ENCODE measurements around the gene PLAC1.
A peak's percentile ranks its signal among the peaks of the same experiment; 100 is the strongest.

The PLAC1 gene

DNA sequence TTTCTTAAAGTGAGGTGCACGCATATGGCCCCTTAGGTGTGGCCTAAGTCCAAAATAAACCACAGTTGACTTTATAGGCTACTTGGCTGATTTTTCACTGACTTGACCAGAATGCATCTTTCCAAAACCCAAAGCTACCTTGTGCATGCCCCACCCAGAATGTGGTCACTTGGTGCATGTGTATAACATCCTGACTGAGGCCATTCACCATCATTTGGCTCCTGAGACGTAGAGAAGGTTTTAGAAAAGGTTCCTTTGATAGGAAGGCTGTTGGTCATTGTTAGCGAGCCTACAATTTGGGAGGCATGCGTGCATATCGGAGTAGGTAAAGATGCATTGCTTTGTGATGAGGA, 84.6 kb downstream of the PLAC1 start:
- DNase-seq (ENCODE audit: low read depth) = no peak

GRCh38 chrX:134572816-134573682, 85.2 kb downstream of the PLAC1 start:
- no peak overlapping the region for H3K9ac ChIP-seq (ENCODE audit: low read length)
- no peaks in the 10 kb centered on the region for H3K36me3 ChIP-seq (ENCODE audit: control insufficient read depth, insufficient read depth, low read length, severe bottlenecking)
- no peaks in the 10 kb centered on the region for H3K27me3 ChIP-seq (replicated peaks; ENCODE audit: control insufficient read depth, insufficient read depth, low read length)
- peak; percentile 62 for DNase-seq (ENCODE audit: low read depth)
- no peak overlapping the region for H3K4me3 ChIP-seq (ENCODE audit: low read length)
- H3K4me1 ChIP-seq (ENCODE audit: control insufficient read depth, insufficient read depth, low read length) = peaks cover 6% of the 10 kb centered on the region
- H3K9me3 ChIP-seq (ENCODE audit: control insufficient read depth, low read length) = no peaks in the 10 kb centered on the region

More for the DNA sequence above, 84.6 kb downstream of the PLAC1 start:
- H3K36me3 ChIP-seq (ENCODE audit: control insufficient read depth, insufficient read depth, low read length, severe bottlenecking) = no peaks in the 10 kb centered on the region
- H3K4me1 ChIP-seq (ENCODE audit: control insufficient read depth, insufficient read depth, low read length) = peaks cover 6% of the 10 kb centered on the region
- no peaks in the 10 kb centered on the region for H3K9me3 ChIP-seq (ENCODE audit: control insufficient read depth, low read length)
- no peak overlapping the region for H3K4me3 ChIP-seq (ENCODE audit: low read length)
- no peaks in the 10 kb centered on the region for H3K27me3 ChIP-seq (replicated peaks; ENCODE audit: control insufficient read depth, insufficient read depth, low read length)
- H3K9ac ChIP-seq (ENCODE audit: low read length) = no peak overlapping the region

DNA sequence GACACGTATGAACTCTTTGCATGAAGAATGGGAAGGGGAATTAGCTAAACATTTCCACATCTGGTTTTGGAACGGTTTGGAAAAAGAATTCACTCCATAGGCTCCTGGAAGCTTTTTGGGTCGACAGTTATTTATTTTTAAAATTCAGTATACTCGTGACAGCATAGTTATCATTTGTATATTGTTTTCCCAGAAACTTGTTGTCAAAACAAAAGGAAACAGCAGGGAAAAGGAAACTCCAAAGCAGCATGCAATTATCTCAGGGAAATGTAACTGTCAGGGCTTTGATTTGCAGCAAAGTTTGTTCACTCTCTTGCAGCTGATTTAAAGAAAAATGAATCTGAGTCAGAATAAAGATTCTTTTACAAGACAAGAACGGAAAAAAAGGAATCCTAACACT, 86.5 kb downstream of the PLAC1 start:
- Histone ChIP-seq H3K9ac (ENCODE audit: low read length) (no peak overlapping the region), H3K27me3 (replicated peaks; ENCODE audit: control insufficient read depth, insufficient read depth, low read length) (no peaks in the 10 kb centered on the region), H3K4me1 (ENCODE audit: control insufficient read depth, insufficient read depth, low read length) (peaks cover 6% of the 10 kb centered on the region), H3K9me3 (ENCODE audit: control insufficient read depth, low read length) (no peaks in the 10 kb centered on the region), H3K36me3 (ENCODE audit: control insufficient read depth, insufficient read depth, low read length, severe bottlenecking) (no peaks in the 10 kb centered on the region), H3K4me3 (ENCODE audit: low read length) (no peak overlapping the region)
- peak; percentile 37 for DNase-seq (ENCODE audit: low read depth)

GRCh38 chrX:134570899-134571298, 87.4 kb downstream of the PLAC1 start:
- no peaks in the 10 kb centered on the region for H3K27me3 ChIP-seq (replicated peaks; ENCODE audit: control insufficient read depth, insufficient read depth, low read length)
- H3K9ac ChIP-seq (ENCODE audit: low read length) = no peak overlapping the region
- peaks cover 6% of the 10 kb centered on the region for H3K4me1 ChIP-seq (ENCODE audit: control insufficient read depth, insufficient read depth, low read length)
- no peak overlapping the region for H3K4me3 ChIP-seq (ENCODE audit: low read length)
- peak; percentile 40 for DNase-seq (ENCODE audit: low read depth)
- no peaks in the 10 kb centered on the region for H3K9me3 ChIP-seq (ENCODE audit: control insufficient read depth, low read length)
- H3K36me3 ChIP-seq (ENCODE audit: control insufficient read depth, insufficient read depth, low read length, severe bottlenecking) = no peaks in the 10 kb centered on the region

- Histone ChIP-seq H3K4me1 (ENCODE audit: control insufficient read depth, insufficient read depth, low read length) (peaks cover 6% of the 10 kb centered on the region), H3K27me3 (replicated peaks; ENCODE audit: control insufficient read depth, insufficient read depth, low read length) (no peaks in the 10 kb centered on the region), H3K36me3 (ENCODE audit: control insufficient read depth, insufficient read depth, low read length, severe bottlenecking) (no peaks in the 10 kb centered on the region), H3K9me3 (ENCODE audit: control insufficient read depth, low read length) (no peaks in the 10 kb centered on the region), H3K4me3 (ENCODE audit: low read length) (no peak overlapping the region), H3K9ac (ENCODE audit: low read length) (no peak overlapping the region)
- peak; percentile 18 for DNase-seq (ENCODE audit: low read depth)
Measured at GRCh38 chrX:134570509-134570846, 87.8 kb downstream of the PLAC1 start.

DNA sequence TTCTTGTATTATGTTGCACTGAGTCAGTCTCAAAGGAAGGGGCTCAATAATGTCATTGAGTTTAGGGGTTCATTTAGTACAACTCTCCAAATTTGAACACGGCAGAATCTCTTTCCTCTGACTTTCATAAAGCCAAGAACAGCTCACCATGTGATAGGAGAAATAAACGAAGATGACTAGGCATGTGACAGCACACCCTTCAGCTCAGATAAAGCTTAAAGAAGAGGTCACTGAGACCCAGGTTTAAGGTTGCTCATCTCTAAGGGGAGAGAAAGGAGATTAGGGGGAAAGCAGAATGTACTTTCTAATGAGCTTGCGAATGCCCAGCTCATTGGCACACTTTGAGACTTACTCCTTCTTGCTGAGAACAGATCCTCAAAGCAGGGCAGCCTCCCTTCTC, 89.0 kb downstream of the PLAC1 start:
- no peaks in the 10 kb centered on the region for H3K27me3 ChIP-seq (replicated peaks; ENCODE audit: control insufficient read depth, insufficient read depth, low read length)
- DNase-seq (ENCODE audit: low read depth) = no peak
- H3K9ac ChIP-seq (ENCODE audit: low read length) = no peak overlapping the region
- peaks cover 6% of the 10 kb centered on the region for H3K4me1 ChIP-seq (ENCODE audit: control insufficient read depth, insufficient read depth, low read length)
- no peaks in the 10 kb centered on the region for H3K9me3 ChIP-seq (ENCODE audit: control insufficient read depth, low read length)
- H3K4me3 ChIP-seq (ENCODE audit: low read length) = no peak overlapping the region
- no peaks in the 10 kb centered on the region for H3K36me3 ChIP-seq (ENCODE audit: control insufficient read depth, insufficient read depth, low read length, severe bottlenecking)

- no peaks in the 10 kb centered on the region for H3K9me3 ChIP-seq (ENCODE audit: control insufficient read depth, low read length)
- no peak for DNase-seq (ENCODE audit: low read depth)
Measured at GRCh38 chrX:134568285-134569016, 89.8 kb downstream of the PLAC1 start.

DNA sequence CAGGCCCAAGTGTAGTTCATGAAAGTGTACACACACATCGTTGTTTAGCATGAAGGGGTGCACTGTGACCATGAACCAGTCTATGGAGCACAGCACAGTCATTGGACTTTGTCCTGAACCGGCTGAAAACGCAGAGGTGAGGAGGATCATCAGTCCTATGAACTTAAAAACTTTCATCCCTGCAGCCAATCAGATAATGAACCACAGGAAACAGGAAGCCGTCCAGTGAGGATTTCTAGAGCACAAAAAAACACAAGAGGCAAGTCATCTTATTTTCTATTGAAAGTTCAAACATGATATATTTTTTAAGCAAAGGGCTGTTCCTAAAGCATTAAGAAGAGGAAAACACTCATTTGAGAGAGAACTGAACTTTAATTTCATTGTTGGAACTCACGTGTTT, 91.8 kb downstream of the PLAC1 start:
- H3K4me3 ChIP-seq (ENCODE audit: low read length) = no peak overlapping the region
- H3K9me3 ChIP-seq (ENCODE audit: control insufficient read depth, low read length) = no peaks in the 10 kb centered on the region
- H3K4me1 ChIP-seq (ENCODE audit: control insufficient read depth, insufficient read depth, low read length) = no peaks in the 10 kb centered on the region
- H3K9ac ChIP-seq (ENCODE audit: low read length) = no peak overlapping the region
- no peaks in the 10 kb centered on the region for H3K27me3 ChIP-seq (replicated peaks; ENCODE audit: control insufficient read depth, insufficient read depth, low read length)
- no peaks in the 10 kb centered on the region for H3K36me3 ChIP-seq (ENCODE audit: control insufficient read depth, insufficient read depth, low read length, severe bottlenecking)
- no peak for DNase-seq (ENCODE audit: low read depth)

More at GRCh38 chrX:134568285-134569016, 89.8 kb downstream of the PLAC1 start:
- H3K27me3 ChIP-seq (replicated peaks; ENCODE audit: control insufficient read depth, insufficient read depth, low read length) = no peaks in the 10 kb centered on the region
- H3K4me3 ChIP-seq (ENCODE audit: low read length) = no peak overlapping the region
- no peaks in the 10 kb centered on the region for H3K36me3 ChIP-seq (ENCODE audit: control insufficient read depth, insufficient read depth, low read length, severe bottlenecking)
- H3K9ac ChIP-seq (ENCODE audit: low read length) = no peak overlapping the region
- peaks cover 6% of the 10 kb centered on the region for H3K4me1 ChIP-seq (ENCODE audit: control insufficient read depth, insufficient read depth, low read length)

DNA sequence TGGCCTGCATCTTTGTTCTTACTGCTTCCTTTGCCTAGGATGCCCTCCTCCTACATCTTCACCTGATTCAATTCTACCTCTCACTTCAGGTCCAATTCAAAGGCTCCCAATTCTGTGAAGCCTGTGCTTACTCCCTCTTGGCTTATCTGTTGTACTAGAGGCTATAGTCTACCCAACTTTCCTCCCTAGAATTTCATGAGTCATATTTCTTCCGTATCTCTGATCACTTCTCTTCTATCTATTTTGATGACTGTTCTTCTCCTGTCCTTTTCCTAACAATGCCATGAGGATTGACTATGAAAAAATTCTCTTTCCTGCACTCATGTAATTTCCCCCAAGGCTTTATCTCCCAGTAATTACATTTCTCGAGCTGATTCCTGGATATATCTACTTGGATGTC, 96.3 kb downstream of the PLAC1 start:
- Histone ChIP-seq H3K9me3 (ENCODE audit: control insufficient read depth, low read length) (no peaks in the 10 kb centered on the region), H3K4me3 (ENCODE audit: low read length) (no peak overlapping the region), H3K9ac (ENCODE audit: low read length) (no peak overlapping the region), H3K27me3 (replicated peaks; ENCODE audit: control insufficient read depth, insufficient read depth, low read length) (no peaks in the 10 kb centered on the region), H3K36me3 (ENCODE audit: control insufficient read depth, insufficient read depth, low read length, severe bottlenecking) (no peaks in the 10 kb centered on the region), H3K4me1 (ENCODE audit: control insufficient read depth, insufficient read depth, low read length) (no peaks in the 10 kb centered on the region)
- no peak for DNase-seq (ENCODE audit: low read depth)

GRCh38 chrX:134558133-134558532, 100.1 kb downstream of the PLAC1 start:
- Histone ChIP-seq H3K27me3 (replicated peaks; ENCODE audit: control insufficient read depth, insufficient read depth, low read length) (peaks cover 10% of the 10 kb centered on the region), H3K9ac (ENCODE audit: low read length) (no peak overlapping the region), H3K4me3 (ENCODE audit: low read length) (no peak overlapping the region)

DNA sequence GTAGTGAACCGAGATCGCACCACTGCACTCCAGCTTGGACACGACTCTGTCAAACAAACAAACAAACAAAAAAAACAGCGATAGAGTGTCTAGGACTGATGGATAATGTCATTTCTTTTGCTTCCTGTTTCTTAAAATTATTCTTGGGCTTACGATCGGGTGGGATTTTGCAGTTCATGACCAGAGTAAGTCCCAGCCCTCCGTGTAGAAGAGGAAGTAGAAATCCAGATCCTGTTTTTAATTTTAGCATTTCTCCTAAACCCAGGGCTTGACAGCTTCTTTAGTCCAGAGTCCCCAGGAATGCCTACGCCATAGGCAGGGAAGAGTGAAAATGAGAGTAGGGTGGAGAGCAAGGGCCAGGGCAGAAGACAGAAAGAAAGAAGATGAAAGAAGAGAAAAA, 104.0 kb downstream of the PLAC1 start:
- Histone ChIP-seq H3K9me3 (ENCODE audit: control insufficient read depth, low read length) (no peaks in the 10 kb centered on the region), H3K27me3 (replicated peaks; ENCODE audit: control insufficient read depth, insufficient read depth, low read length) (peaks cover 10% of the 10 kb centered on the region), H3K36me3 (ENCODE audit: control insufficient read depth, insufficient read depth, low read length, severe bottlenecking) (no peaks in the 10 kb centered on the region), H3K9ac (ENCODE audit: low read length) (no peak overlapping the region), H3K4me3 (ENCODE audit: low read length) (no peak overlapping the region), H3K4me1 (ENCODE audit: control insufficient read depth, insufficient read depth, low read length) (peaks cover 4% of the 10 kb centered on the region)
- no peak for DNase-seq (ENCODE audit: low read depth)

More at GRCh38 chrX:134558133-134558532, 100.1 kb downstream of the PLAC1 start:
- no peak for DNase-seq (ENCODE audit: low read depth)
- Histone ChIP-seq H3K4me1 (ENCODE audit: control insufficient read depth, insufficient read depth, low read length) (no peaks in the 10 kb centered on the region), H3K9me3 (ENCODE audit: control insufficient read depth, low read length) (no peaks in the 10 kb centered on the region), H3K36me3 (ENCODE audit: control insufficient read depth, insufficient read depth, low read length, severe bottlenecking) (no peaks in the 10 kb centered on the region)
